HL-60 (cell line): ENCODE measurements around the gene PIERCE2.
A peak's percentile ranks its signal among the peaks of the same experiment; 100 is the strongest.
"Not testable (repeated sequence)": the region's sequence is repeated elsewhere in the genome, so short reads cannot be mapped to it uniquely, and the experiment has no call there.

Source experiments
- DNase-seq, 2 experiments: peaks; one replicate each; pipeline ENCODE4 v3.0.0-alpha.2; 2010 to 2020; ENCODE audit warnings: low read depth in 1 of 2, low spot score in 1 of 2
- H3K27ac ChIP-seq: fragments of 250-450 bp; sonication (Bioruptor Pico); replicated peaks from 2 replicates; pipeline ENCODE4 v1.5.1; 2020; ENCODE audit warnings: mild to moderate bottlenecking, moderate library complexity
- H3K27me3 ChIP-seq: fragments of 250-450 bp; sonication (Bioruptor Pico); 2 replicates; pipeline ENCODE4 v1.5.1; 2021; ENCODE audit warnings: mild to moderate bottlenecking, moderate library complexity; ENCODE audit not compliant: insufficient read depth, poor library complexity, severe bottlenecking
- H3K4me3 ChIP-seq: replicated peaks from 2 replicates; pipeline ENCODE4 v1.5.1; 2011; ENCODE audit warnings: mild to moderate bottlenecking, control low read depth, low read length; ENCODE audit not compliant: insufficient read depth
- CTCF ChIP-seq: IDR thresholded peaks from one replicate; pipeline ENCODE4 v1.5.1; 2011; ENCODE audit warnings: low read length, control low read depth, inconsistent platforms; ENCODE audit not compliant: insufficient read depth
- GABPA ChIP-seq: IDR thresholded peaks from 2 replicates; pipeline ENCODE4 v1.6.1; 2012; ENCODE audit warnings: low read depth
- POLR2AphosphoS5 ChIP-seq: IDR thresholded peaks from 2 replicates; pipeline ENCODE4 v1.6.1; 2012; ENCODE audit warnings: low read depth
- SPI1 ChIP-seq: IDR thresholded peaks from 2 replicates; pipeline ENCODE4 v1.6.1; 2012; ENCODE audit warnings: low read depth, mild to moderate bottlenecking, borderline replicate concordance
- TF ChIP-seq, protein P1 (sequence below): IDR thresholded peaks from 2 replicates; pipeline ENCODE4 v1.6.1; 2012; ENCODE audit warnings: low read depth; ENCODE audit not compliant: insufficient replicate concordance

PIERCE2 gene

DNA sequence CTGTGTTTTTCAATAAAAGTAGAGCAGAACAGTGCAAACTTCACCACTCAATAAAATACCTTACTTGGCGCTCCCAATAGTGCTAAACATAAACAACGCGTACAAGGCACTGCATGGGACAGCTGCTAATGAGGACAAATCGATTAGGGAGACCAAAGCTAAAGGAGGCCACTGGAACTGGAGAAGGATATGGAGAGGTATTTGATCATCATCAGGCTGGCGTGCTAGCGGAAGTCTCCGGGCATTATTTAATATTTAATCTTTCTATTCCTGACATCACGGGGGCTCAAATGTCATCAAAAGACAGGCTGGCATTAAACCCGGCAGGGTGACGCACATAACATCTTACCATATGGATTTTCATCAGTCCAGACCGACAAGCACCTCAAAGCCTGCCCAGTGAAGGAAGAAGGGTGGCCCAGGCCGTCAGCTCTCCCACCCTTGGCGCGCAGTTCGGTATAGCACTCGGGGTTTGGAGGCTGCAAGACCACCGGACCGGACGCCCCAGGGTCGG lies 740 bp upstream of the PIERCE2 start:
- peak overlapping the region; percentile 74 for H3K27ac ChIP-seq
- no peaks in the 10 kb centered on the region for H3K27me3 ChIP-seq
- DNase-seq = no peak
- TF ChIP-seq CTCF (no peak), GABPA (no peak), POLR2AphosphoS5 (no peak), SPI1 (no peak)
- TF ChIP-seq, protein P1, sequence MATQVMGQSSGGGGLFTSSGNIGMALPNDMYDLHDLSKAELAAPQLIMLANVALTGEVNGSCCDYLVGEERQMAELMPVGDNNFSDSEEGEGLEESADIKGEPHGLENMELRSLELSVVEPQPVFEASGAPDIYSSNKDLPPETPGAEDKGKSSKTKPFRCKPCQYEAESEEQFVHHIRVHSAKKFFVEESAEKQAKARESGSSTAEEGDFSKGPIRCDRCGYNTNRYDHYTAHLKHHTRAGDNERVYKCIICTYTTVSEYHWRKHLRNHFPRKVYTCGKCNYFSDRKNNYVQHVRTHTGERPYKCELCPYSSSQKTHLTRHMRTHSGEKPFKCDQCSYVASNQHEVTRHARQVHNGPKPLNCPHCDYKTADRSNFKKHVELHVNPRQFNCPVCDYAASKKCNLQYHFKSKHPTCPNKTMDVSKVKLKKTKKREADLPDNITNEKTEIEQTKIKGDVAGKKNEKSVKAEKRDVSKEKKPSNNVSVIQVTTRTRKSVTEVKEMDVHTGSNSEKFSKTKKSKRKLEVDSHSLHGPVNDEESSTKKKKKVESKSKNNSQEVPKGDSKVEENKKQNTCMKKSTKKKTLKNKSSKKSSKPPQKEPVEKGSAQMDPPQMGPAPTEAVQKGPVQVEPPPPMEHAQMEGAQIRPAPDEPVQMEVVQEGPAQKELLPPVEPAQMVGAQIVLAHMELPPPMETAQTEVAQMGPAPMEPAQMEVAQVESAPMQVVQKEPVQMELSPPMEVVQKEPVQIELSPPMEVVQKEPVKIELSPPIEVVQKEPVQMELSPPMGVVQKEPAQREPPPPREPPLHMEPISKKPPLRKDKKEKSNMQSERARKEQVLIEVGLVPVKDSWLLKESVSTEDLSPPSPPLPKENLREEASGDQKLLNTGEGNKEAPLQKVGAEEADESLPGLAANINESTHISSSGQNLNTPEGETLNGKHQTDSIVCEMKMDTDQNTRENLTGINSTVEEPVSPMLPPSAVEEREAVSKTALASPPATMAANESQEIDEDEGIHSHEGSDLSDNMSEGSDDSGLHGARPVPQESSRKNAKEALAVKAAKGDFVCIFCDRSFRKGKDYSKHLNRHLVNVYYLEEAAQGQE = no peak
- H3K4me3 ChIP-seq = peak overlapping the region; percentile 88

- not testable (repeated sequence) for DNase-seq, H3K27me3 ChIP-seq
- peak overlapping the region; percentile 88 for H3K4me3 ChIP-seq
- H3K27ac ChIP-seq = peak overlapping the region; percentile 74
Observed at GRCh38 chr15:55408976-55409375, 681 bp downstream of the PIERCE2 start.

- DNase-seq, H3K4me3 ChIP-seq, H3K27me3 ChIP-seq, H3K27ac ChIP-seq: not testable (repeated sequence)
Observed at GRCh38 chr15:55417678-55418077, 9.4 kb downstream of the PIERCE2 start.

GRCh38 chr15:55420171-55420866 lies 12.0 kb downstream of the PIERCE2 start:
- DNase-seq = no peak
- no peak overlapping the region for H3K4me3 ChIP-seq
- TF ChIP-seq SPI1 = peak; percentile 36; the same call in 1 of the 2 replicates
- TF ChIP-seq GABPA = no peak
- no peaks in the 10 kb centered on the region for H3K27me3 ChIP-seq
- no peak overlapping the region for H3K27ac ChIP-seq

DNA sequence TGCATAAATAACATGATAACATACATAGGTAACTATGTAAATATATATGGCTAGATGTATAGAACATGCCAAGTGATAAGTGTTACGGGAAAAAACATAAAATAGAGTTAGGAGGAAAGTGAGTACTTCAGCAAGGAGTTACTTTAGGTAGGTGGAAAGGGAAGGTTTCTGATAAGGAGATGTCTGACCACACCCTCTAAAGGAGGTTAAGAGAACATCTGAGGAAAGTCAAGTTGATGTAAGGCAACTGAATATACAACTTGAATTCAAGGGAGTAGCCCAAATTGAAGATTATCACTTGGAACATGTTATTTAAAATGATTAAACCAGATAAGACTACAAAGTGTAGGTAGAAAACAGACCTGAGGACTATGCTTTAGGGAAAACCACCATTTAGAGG lies 13.8 kb downstream of the PIERCE2 start:
- TF ChIP-seq CTCF (no peak), SPI1 (no peak), GABPA (no peak), POLR2AphosphoS5 (no peak)
- TF ChIP-seq, protein P1 = no peak
- no peak for DNase-seq
- Histone ChIP-seq H3K27ac (no peak overlapping the region), H3K27me3 (no peaks in the 10 kb centered on the region), H3K4me3 (no peak overlapping the region)
